GM21515 (cell line): ENCODE data around the gene FAM151B.
"Not testable (repeated sequence)": the region's sequence is repeated elsewhere in the genome, so short reads cannot be mapped to it uniquely, and the experiment has no call there.

Source experiments
- ATAC-seq: cut with Tn5 transposase; IDR thresholded peaks from one replicate; pipeline ENCODE4 v1.9.1; 2021; ENCODE audit not compliant: unreplicated experiment

The FAM151B gene

GRCh38 chr5:80487829-80488721 lies at the start of gene FAM151B:
TSS of gene FAM151B (plus strand) at chr5:80488100. CDS start at chr5:80488124, 24 bp downstream.
- ATAC-seq: peak; percentile 83

GRCh38 chr5:80438739-80439138 lies 49.2 kb upstream of the FAM151B start:
- ATAC-seq: no peak

- no peak for ATAC-seq
Observed at GRCh38 chr5:80439213-80439612, 48.7 kb upstream of the FAM151B start.

GRCh38 chr5:80442742-80443141 lies 45.2 kb upstream of the FAM151B start:
- no peak for ATAC-seq

- no peak for ATAC-seq
Observed at GRCh38 chr5:80453366-80453765, 34.5 kb upstream of the FAM151B start.

GRCh38 chr5:80463269-80463668 lies 24.6 kb upstream of the FAM151B start:
- no peak for ATAC-seq

GRCh38 chr5:80466669-80467485 lies 21.0 kb upstream of the FAM151B start:
- ATAC-seq: no peak

- no peak for ATAC-seq
Observed at GRCh38 chr5:80468131-80468530, 19.8 kb upstream of the FAM151B start.

- not testable (repeated sequence) for ATAC-seq
Observed at GRCh38 chr5:80470631-80471030, 17.3 kb upstream of the FAM151B start.

- ATAC-seq: no peak
Observed at GRCh38 chr5:80474929-80475328, 13.0 kb upstream of the FAM151B start.

GRCh38 chr5:80479713-80480112 lies 8.2 kb upstream of the FAM151B start:
- no peak for ATAC-seq

- ATAC-seq: no peak
Observed at GRCh38 chr5:80480354-80480753, 7.5 kb upstream of the FAM151B start.

- peak; percentile 79 for ATAC-seq
Observed at GRCh38 chr5:80481019-80481893, 6.6 kb upstream of the FAM151B start.

GRCh38 chr5:80482578-80482977 lies 5.3 kb upstream of the FAM151B start:
- no peak for ATAC-seq

- ATAC-seq: no peak
Observed at GRCh38 chr5:80483636-80484232, 4.2 kb upstream of the FAM151B start.

GRCh38 chr5:80487444-80487828 lies 464 bp upstream of the FAM151B start:
- ATAC-seq: no peak

GRCh38 chr5:80491296-80491695 lies 3.4 kb downstream of the FAM151B start:
- no peak for ATAC-seq

- no peak for ATAC-seq
Observed at GRCh38 chr5:80492741-80493140, 4.8 kb downstream of the FAM151B start.

- not testable (repeated sequence) for ATAC-seq
Observed at GRCh38 chr5:80493443-80493842, 5.5 kb downstream of the FAM151B start.

- ATAC-seq: no peak
Observed at GRCh38 chr5:80495891-80496290, 8.0 kb downstream of the FAM151B start.

GRCh38 chr5:80502800-80503199 lies 14.9 kb downstream of the FAM151B start:
- ATAC-seq: no peak
